GM19043 (cell line): ENCODE data around the gene PTPRN2.
"Not testable (repeated sequence)": the region's sequence is repeated elsewhere in the genome, so short reads cannot be mapped to it uniquely, and the experiment has no call there.

Experiments used
- ATAC-seq: cut with Tn5 transposase; IDR thresholded peaks from one replicate; pipeline ENCODE4 v1.9.1; 2021; ENCODE audit warnings: low read depth; ENCODE audit not compliant: unreplicated experiment

PTPRN2 gene

DNA sequence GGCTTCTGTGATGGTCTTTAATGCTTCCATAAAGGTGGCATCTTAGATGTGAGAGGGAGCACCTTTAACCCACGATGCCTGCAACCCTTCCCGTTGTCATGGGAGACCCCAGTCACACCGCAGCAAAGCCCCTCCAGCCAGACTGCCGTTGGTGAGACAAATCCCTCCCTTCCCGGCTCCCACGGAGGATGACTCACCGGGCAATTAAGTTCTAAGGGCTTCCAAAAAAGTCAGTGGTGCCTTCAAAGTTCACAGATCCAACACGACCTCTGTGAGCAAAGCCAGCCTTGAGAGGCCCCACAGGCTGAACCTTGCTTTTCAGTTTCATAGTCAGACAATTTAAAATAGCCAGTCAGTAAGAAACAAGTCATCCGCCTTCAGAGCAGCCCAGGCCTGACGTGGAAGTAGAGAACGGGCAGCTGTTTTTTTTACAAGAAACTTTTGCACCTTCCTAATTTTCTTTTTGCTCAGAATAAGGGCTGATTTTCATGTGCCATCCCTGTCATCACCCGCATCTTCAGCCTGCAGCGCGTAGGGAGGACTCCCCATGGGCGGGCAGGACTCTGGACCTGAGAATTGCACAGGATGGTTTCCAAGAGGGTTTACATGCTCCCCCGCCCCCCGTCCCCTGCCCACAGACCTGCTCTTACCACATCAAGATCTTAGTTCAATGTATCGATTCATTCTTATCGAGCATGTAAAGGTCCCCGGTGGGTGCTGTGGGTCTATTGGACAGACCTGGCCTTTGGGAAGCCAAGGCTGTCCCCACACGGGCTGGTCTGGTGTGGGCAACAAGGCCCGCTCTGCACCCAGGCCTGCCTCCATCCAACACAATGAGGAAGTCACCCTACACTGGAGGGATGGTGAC is 916.9 kb downstream of the PTPRN2 start:
- ATAC-seq, result no peak

- no peak for ATAC-seq
Measured at GRCh38 chr7:157669768-157670351, 917.8 kb downstream of the PTPRN2 start.

GRCh38 chr7:157668884-157669767 is 918.5 kb downstream of the PTPRN2 start:
- ATAC-seq, result no peak

DNA sequence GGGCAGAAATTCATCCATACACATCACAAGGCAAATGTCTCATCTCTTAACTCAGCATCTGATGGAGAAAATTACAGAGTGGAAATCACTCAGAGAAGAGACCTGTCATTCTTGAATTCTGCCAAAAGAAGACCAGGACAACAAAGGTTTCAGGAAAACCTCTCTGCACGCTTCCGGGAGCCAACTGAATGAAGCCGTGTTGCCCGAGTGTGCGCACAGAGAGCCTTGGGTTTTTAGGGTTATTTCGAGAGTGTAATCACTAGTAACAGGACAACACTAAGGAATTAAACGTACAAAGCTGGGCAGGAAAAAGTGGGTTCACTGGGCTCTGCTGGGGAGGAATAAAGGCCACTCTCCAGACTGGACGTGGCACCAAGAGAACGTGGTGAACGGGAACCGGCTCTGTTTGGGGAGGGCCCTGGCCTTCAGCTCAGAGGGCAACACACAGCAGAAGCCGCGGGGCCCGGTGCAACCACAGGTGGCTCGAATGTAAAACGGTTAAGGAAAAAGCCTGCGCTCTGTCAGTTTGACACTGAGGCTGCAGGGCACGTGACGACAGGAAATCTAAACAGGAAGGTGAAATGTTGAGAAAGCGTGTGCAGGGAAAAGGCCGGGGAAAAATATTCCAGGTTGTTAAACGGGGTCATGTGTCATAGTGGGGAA is 919.3 kb downstream of the PTPRN2 start:
- no peak for ATAC-seq

DNA sequence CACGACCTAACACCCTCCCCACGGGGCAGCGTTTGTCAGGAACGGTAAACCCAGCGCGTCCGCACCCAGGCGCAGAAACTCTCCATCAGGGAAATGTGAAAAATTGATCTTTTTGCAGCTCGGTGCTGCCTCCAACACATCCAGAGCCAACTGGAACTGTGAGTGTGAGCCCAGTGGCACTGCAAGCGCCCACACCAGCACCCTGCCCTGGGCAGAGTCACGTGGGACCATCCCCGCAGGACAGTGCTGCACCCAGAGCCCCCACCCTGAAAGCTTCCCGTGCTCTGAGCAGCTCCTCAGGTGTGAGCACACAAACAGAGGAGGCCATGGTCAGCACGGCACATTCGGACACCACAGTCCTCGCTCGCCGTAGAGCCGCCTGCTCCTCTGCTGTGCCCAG is 919.9 kb downstream of the PTPRN2 start:
- no peak for ATAC-seq

DNA sequence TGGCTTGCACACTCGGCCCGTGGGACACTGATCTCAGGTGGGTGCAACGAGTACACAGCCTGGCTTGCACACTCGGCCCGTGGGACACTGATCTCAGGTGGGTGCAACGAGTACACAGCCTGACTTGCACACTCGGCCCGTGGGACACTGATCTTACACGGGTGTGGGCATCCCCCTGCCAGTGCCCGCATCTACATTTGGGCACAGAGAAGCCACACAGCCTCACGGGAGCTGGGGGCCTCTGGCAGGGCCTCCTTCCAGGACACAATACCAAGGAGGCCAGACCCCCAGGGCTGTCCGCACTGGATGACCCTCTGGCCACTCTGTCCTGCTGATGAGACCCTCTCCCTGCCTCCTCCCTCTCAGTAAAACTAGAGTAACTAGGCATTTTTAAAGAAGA is 920.4 kb downstream of the PTPRN2 start:
- no peak for ATAC-seq

GRCh38 chr7:157666530-157667040 is 921.0 kb downstream of the PTPRN2 start:
- no peak for ATAC-seq

GRCh38 chr7:157665634-157665988 is 922.0 kb downstream of the PTPRN2 start:
- ATAC-seq, result not testable (repeated sequence)

DNA sequence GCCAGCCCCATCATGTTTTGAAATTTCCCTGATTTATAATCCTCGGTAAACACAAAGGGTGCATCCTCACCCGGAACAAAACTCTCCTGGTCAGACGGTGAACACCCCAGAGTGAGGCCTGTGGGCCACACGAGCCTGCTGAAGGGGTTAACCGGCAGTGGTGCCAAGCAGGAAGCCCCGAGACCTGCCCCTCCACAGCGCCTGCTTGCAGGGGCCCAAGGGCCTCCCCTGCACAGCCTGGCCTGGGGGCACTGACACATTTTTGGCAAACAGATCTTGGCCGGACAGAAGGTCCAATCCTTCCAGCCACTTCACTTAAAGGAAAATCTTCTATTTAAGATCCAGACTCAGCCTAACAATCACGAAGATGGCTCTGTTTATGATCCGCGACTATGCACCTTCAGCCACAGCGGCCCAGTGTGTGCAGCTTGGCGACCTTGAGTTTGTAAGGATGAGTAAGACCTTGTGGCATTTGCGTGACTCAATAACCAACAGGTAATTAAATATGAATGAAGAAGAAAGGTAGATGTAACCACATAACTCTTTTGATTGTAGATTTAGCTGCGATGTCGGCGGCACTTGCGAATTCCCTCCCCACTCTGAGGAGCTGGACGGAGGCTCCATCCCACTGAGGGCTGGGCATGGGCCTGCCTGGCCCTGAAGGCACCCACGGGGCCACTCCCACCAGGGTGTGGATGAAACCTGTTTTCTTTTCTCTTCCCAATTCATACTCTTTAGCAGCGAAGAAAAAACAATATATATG is 922.6 kb downstream of the PTPRN2 start:
- no peak for ATAC-seq

DNA sequence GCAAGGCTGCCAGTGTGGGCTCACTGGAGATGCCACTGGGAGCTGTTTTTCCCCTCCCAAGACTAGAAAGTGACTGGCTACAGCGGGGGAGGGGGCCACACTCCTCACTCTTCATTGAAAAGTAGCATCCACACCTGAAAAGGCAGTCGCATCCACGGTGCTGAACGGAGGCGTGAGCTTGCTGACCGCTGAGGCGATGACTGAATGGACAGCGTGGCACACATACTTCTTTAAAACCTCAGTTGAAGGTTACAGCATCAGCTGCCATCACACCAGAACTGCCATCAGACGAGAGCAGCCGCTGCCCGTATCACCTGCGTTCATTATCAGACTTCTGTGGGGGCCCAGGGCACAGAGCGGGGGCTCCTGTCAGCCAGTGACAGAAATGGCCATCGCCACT is 923.6 kb downstream of the PTPRN2 start:
- no peak for ATAC-seq

DNA sequence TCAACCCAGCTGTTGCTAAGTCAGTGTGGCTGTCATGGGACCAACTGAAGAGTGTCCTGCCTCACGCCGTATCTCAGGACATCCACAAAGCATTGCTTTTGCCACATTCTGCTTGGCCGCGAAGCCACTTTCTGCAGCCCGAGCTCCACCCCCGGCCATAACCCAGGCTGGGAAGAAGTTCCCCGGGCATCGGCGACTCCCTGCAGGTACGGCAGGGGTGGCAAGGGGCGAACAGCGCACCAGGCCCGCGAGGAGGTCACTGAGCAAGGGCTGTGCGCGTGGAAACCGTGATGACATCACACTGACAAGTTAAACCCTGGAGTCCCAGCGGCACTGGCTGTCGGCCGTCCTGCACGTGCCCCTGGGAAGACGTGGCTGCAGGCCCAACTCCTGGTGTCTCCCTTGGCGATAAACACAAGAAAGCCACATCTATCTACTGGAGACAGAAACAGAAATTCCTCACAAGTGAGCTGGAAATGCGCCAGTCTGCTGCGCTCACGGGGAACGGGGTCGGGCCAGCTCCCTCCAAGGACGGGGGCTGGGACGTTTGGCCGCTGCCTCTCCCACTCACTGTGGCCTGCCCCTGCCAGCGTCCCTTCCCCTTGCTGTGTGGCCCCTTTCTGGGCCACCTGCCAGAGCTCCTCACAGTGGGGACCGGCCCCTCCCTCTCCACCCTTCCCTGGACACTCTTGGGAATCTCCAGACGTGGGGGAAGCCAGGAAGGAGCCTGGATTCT is 924.5 kb downstream of the PTPRN2 start:
- no peak for ATAC-seq

- no peak for ATAC-seq
Measured at GRCh38 chr7:157662110-157662791, 925.4 kb downstream of the PTPRN2 start.

GRCh38 chr7:157661611-157661975 is 926.0 kb downstream of the PTPRN2 start:
- no peak for ATAC-seq

- no peak for ATAC-seq
Measured at GRCh38 chr7:157660971-157661610, 926.5 kb downstream of the PTPRN2 start.

DNA sequence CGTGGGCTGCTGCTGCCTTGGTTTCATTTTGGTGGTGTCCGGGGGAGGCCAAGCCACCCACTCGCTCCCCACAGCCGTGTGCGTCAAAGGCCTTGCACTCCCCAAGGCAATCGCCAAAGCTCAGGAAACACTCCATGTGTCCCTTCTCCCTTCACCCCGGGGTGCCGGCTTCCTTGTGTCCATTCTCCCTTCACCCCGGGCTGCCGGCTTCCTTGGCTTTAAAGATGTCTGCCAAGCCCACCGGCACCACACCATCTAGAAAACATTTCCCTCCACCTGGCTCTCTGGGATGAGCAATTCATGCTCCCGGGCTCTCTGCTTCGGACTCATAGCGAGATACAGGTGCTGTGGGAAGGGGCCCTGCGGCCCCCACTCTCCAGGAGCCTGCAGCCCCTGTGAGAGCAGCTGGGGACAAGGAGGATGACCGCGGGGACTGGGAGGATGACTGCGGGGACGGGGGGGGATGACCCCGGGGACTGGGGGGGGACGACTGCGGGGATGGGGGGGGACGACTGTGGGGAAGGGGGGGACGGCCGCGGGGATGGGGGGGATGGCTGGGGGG is 928.7 kb downstream of the PTPRN2 start:
- ATAC-seq, result no peak

GRCh38 chr7:157657741-157658740 is 929.6 kb downstream of the PTPRN2 start:
- ATAC-seq, result no peak
